ENCODE results near the gene POU6F2. TPM values are rescaled to one million over a fixed set of nuclear protein-coding genes. Genes with fewer than 3 reads are reported as not detected.

Gene POU6F2
- total and polyA plus RNA-seq, 2 donors (not counting 1 experiment from before 2014, with no cell fraction given): 0.47 TPM; not detected in 1

DNA sequence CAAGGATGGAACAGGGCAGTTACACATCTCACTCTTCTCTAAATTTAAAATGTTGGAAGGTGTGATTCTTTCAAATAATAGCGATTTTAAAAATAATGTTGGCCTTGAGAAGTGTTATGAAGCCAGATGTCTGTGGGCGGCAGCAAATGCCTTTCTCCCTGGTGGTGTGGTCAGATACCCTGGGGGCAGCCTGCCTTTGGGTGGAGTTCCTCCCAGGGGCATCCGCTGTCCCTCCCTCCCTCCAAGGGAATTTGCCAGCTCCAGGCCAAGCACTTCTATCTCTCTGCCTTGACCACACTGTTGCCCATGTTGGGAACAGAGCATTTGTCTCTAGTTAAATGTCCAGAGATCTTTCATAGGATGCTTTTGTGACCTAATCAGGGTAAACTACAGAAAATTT is 121.4 kb downstream of the POU6F2 start:
- H3K27ac Mint-ChIP-seq: no peak overlapping the region
- CTCF ChIA-PET: no interaction called here
- ATAC-seq (ENCODE audit: low read depth): no peak
- H3K4me1 Mint-ChIP-seq: no peaks in the 10 kb centered on the region
- no peaks in the 10 kb centered on the region for H3K9me3 ChIP-seq (ENCODE audit: control extremely low read depth in 1 of 3, control insufficient read depth in 2 of 3, insufficient read depth in 1 of 3, low read length in 2 of 3)
- no peak for DNase-seq
- no peak overlapping the region for H3K9ac ChIP-seq (ENCODE audit: low read length)
- no peak overlapping the region for H3K27ac ChIP-seq (ENCODE audit: low read length in 2 of 2)
- no peaks in the 10 kb centered on the region for H3K9me3 Mint-ChIP-seq (ENCODE audit: insufficient read depth)
- no peaks in the 10 kb centered on the region for H3K36me3 ChIP-seq (replicated peaks in 1 of 2; ENCODE audit: control extremely low read depth in 1 of 2, control insufficient read depth in 1 of 2, extremely low read depth in 1 of 2, insufficient read depth in 2 of 2, low read length in 1 of 2)
- no peaks in the 10 kb centered on the region for H4K20me1 ChIP-seq (ENCODE audit: control insufficient read depth, insufficient read depth, low read length, poor library complexity, severe bottlenecking)
- H3K4me2 ChIP-seq (replicated peaks; ENCODE audit: low read depth, low read length, poor library complexity, severe bottlenecking): no peak overlapping the region
- H3K27me3 Mint-ChIP-seq: peaks cover under 1% of the 10 kb centered on the region
- H3K27me3 ChIP-seq (replicated peaks in 1 of 4; ENCODE audit: control extremely low read depth in 1 of 4, control insufficient read depth in 3 of 4, insufficient read depth in 4 of 4, low read length in 3 of 4): peaks cover 0 to 2% (median 0%) of the 10 kb centered on the region in 4 experiments
- no peak overlapping the region for H3K4me3 Mint-ChIP-seq
- WGBS (ENCODE audit: insufficient coverage): 100% methylated on average over 1 of the region's 3 CpGs
- H2AFZ ChIP-seq (ENCODE audit: insufficient read depth, low read depth, low read length, poor library complexity, severe bottlenecking): no peak overlapping the region
- H3K79me2 ChIP-seq (ENCODE audit: control insufficient read depth, insufficient read depth, low read length): no peaks in the 10 kb centered on the region
- intact Hi-C loops (cut with micrococcal nuclease): no loop called here
- TF ChIP-seq CTCF (IDR thresholded peaks at IDR 0.05) (no peak), EZH2 (IDR thresholded peaks at IDR 0.05; ENCODE audit: borderline replicate concordance, insufficient read depth, low read depth, low read length, poor library complexity, severe bottlenecking) (no peak)
- no peaks in the 10 kb centered on the region for H3K4me1 ChIP-seq (ENCODE audit: control insufficient read depth in 2 of 2, insufficient read depth in 2 of 2, low read length in 2 of 2)
- POLR2A ChIA-PET: no interaction called here
- no peak overlapping the region for H3K4me3 ChIP-seq (ENCODE audit: control extremely low read depth in 1 of 5, extremely low read depth in 1 of 5, insufficient read depth in 1 of 5, low read depth in 2 of 5, low read length in 4 of 5)

GRCh38 chr7:39100270-39100669 is 122.6 kb downstream of the POU6F2 start:
- POLR2A ChIA-PET: no interaction called here
- no peak overlapping the region for H3K9ac ChIP-seq (ENCODE audit: low read length)
- H3K27me3 ChIP-seq (replicated peaks in 1 of 4; ENCODE audit: control extremely low read depth in 1 of 4, control insufficient read depth in 3 of 4, insufficient read depth in 4 of 4, low read length in 3 of 4): peaks cover 0 to 2% (median 0%) of the 10 kb centered on the region in 4 experiments
- no peaks in the 10 kb centered on the region for H3K4me1 ChIP-seq (ENCODE audit: control insufficient read depth in 2 of 2, insufficient read depth in 2 of 2, low read length in 2 of 2)
- H3K36me3 ChIP-seq (replicated peaks in 1 of 2; ENCODE audit: control extremely low read depth in 1 of 2, control insufficient read depth in 1 of 2, extremely low read depth in 1 of 2, insufficient read depth in 2 of 2, low read length in 1 of 2): no peaks in the 10 kb centered on the region
- no peak overlapping the region for H3K4me3 ChIP-seq (ENCODE audit: control extremely low read depth in 1 of 5, extremely low read depth in 1 of 5, insufficient read depth in 1 of 5, low read depth in 2 of 5, low read length in 4 of 5)
- H3K9me3 ChIP-seq (ENCODE audit: control extremely low read depth in 1 of 3, control insufficient read depth in 2 of 3, insufficient read depth in 1 of 3, low read length in 2 of 3): no peaks in the 10 kb centered on the region
- TF ChIP-seq CTCF (IDR thresholded peaks at IDR 0.05) (no peak), EZH2 (IDR thresholded peaks at IDR 0.05; ENCODE audit: borderline replicate concordance, insufficient read depth, low read depth, low read length, poor library complexity, severe bottlenecking) (no peak)
- WGBS (ENCODE audit: insufficient coverage): 100% methylated on average over 1 of the region's 2 CpGs
- no peaks in the 10 kb centered on the region for H3K79me2 ChIP-seq (ENCODE audit: control insufficient read depth, insufficient read depth, low read length)
- Mint-ChIP-seq H3K4me1 (no peaks in the 10 kb centered on the region), H3K9me3 (ENCODE audit: insufficient read depth) (no peaks in the 10 kb centered on the region), H3K27me3 (peaks cover 3% of the 10 kb centered on the region), H3K27ac (no peak overlapping the region), H3K4me3 (no peak overlapping the region)
- no peak for DNase-seq
- no peak overlapping the region for H2AFZ ChIP-seq (ENCODE audit: insufficient read depth, low read depth, low read length, poor library complexity, severe bottlenecking)
- H3K4me2 ChIP-seq (replicated peaks; ENCODE audit: low read depth, low read length, poor library complexity, severe bottlenecking): no peak overlapping the region
- no peaks in the 10 kb centered on the region for H4K20me1 ChIP-seq (ENCODE audit: control insufficient read depth, insufficient read depth, low read length, poor library complexity, severe bottlenecking)
- ATAC-seq (ENCODE audit: low read depth): no peak
- intact Hi-C loops (cut with micrococcal nuclease): no loop called here
- H3K27ac ChIP-seq (ENCODE audit: low read length in 2 of 2): no peak overlapping the region
- CTCF ChIA-PET: no interaction called here
